DMS 273 treated with DMSO at 0.1 percent for 48 hours (cell line): ENCODE data around the gene UBE2V1.
"Not testable (repeated sequence)": the region's sequence is repeated elsewhere in the genome, so short reads cannot be mapped to it uniquely, and the experiment has no call there.

Experiments used
- DNase-seq: peaks from one replicate; lab custom pipeline; 2025; lab: John Stamatoyannopoulos, UW

Gene UBE2V1

DNA sequence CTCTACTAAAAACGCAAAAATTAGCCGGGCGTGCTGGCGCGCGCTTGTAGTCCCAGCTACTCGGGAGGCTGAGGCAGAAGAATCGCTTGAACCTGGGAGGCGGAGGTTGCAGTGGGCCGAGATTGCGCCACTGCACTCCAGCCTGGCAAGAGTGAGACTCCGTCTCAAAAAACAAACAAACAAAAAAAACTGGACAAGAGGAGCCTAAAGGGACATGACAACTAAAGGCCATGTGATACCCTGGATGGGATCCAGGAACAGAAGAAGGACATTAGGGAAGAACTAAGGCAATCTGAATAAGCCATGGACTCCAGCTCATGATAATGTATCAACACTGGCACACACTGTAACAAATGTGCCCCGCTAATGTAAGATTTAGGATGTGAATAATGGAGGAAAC is 24.8 kb upstream of the UBE2V1 start:
- DNase-seq, result not testable (repeated sequence)

GRCh38 chr20:50136822-50137599 is 24.1 kb upstream of the UBE2V1 start:
- no peak for DNase-seq

DNA sequence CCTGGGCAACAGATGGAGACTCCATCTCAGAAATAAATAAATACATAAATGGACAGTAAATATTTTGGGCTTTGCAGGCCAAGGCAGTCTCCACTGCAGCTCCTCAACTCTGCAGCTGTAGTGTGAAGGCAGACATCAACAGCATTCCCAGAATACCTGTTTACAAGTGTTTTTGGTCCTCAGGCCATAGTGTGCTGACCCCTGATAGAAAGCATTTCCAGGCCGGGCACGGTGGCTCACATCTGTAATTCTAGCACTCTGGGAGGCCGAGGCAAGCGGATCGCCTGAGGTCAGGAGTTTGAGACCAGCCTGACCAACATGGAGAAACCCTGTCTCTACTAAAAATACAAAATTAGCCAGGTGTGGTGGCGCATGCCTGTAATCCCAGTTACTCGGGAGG is 22.2 kb upstream of the UBE2V1 start:
- DNase-seq, result not testable (repeated sequence)

GRCh38 chr20:50133474-50134217 is 20.7 kb upstream of the UBE2V1 start:
- no peak for DNase-seq

- no peak for DNase-seq
These were observed 20.1 kb upstream of the UBE2V1 start for GRCh38 chr20:50133041-50133440.

DNA sequence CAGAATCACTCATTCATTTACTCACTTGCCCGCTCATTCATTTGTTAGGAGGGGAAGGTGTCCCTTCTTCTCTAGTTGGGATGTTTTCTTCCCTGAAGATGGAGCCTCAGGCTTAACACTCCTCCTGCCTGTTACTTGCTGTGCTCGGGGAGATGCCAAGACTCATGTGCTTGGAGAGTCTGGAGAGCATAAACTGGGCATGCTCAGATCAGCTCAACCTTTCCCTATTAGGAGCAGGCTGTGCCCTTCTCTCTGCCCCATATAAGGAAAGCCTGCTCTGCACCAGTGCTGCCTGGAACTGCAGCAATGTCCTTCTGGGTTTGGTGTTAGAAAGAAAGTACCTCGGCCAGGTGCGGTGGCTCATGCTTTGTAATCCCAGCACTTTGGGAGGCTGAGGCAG is 18.0 kb upstream of the UBE2V1 start:
- no peak for DNase-seq

DNA sequence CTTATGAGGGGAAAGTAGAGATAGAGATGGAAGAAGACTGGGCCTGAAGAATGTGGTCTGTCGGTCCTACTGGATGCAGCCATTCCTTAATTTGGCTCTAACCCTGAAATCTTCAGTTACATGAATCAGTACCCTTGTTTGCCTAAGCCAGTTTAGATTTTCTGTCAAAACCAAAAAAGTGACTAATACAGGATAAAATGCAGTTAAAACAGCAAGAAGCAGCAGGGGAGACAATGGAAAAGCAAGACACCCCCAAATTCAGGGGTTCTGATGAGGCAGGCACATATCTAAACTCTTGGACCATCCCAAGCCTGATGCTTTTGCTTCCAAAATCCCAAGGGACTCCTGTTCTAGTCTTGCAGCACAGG is 17.4 kb upstream of the UBE2V1 start:
- DNase-seq, result no peak

- DNase-seq, result no peak
These were observed 16.9 kb upstream of the UBE2V1 start for GRCh38 chr20:50129662-50130355.

GRCh38 chr20:50128520-50128905 is 15.6 kb upstream of the UBE2V1 start:
- no peak for DNase-seq

DNA sequence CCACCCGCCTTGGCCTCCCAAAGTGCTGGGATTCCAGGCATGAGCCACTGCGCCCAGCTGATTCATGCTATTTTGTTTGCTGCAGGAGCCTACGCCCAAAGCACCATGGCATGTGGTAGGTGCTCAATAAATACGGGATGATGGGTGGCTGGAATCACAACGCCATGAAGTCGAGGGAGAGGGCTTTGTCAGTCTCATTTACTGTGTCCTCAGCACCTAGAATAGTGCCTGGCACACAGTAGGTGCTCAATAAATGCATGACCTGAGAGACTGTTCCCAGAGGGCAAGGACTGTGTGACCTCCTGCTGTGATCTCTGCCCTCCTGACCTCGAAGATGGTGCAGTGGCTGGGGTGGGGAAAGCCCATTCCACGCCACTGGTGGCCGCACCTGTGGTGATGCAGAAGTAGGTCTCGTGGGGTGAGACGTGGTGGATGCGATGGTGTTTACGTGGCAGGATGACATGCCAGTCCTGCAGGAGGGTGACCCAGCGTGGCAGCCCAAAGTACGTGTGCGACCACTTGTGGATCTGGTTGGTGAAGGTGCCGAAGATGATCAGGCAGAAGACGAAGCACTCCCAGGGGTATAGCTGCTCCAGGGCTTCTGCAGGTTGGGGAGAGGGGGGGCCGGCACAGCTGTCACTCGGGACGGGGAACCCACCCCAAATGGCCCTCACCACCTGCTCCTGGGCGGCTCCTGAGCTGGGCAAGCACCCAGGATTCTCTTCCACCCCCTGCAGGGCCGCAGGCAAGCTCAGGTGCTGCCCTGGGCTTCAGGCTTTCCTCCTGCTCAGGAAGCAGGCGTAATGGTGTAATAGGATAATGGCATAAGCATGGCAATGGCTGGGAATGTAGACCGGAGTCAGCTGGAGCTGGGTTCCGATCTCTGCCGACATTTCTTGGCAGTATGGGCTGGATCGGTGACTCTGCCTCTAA is 14.9 kb upstream of the UBE2V1 start:
- no peak for DNase-seq

GRCh38 chr20:50126662-50127061 is 13.7 kb upstream of the UBE2V1 start:
- no peak for DNase-seq

DNA sequence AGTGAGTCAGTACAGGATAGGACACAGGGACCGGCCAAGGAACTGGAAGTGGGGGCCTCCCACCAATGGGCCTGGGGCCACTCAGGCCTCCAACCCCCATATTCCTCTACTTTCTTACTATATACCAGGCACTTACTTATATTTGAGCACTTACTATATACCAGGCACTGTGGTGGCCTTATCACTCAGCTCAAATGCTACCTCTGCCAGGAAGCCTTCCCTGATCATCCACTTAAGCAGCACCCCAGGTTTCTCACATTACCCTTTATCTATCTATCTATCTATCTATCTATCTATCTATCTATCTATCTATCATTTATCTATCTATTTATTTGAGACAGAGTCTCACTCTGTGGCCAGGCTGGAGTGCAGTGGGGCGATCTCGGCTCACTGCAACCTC is 12.3 kb upstream of the UBE2V1 start:
- DNase-seq, result no peak

GRCh38 chr20:50124496-50124895 is 11.5 kb upstream of the UBE2V1 start:
- no peak for DNase-seq

- no peak for DNase-seq
These were observed 10.5 kb upstream of the UBE2V1 start for GRCh38 chr20:50123418-50123817.

DNA sequence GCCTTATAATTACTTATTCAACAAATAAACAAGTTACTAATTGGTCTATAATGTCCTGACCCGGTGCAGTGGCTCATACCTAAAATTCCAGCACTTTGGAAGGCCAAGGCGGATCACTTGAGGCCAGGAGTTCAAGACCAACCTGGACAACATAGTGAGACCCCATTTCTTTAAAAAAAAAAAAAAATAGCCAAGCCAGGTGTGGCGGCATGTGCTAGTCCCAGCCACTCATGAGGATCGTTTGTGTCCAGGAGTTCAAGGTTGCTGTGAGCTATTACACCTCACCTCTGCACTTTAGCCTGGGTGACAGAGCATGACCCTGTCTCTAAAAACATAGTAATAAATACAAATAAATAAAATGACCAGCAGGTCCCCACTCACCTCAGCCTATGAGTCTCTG is 9.8 kb upstream of the UBE2V1 start:
- DNase-seq, result no peak

- DNase-seq, result peak; percentile 24
These were observed 8.9 kb upstream of the UBE2V1 start for GRCh38 chr20:50121858-50122271.

DNA sequence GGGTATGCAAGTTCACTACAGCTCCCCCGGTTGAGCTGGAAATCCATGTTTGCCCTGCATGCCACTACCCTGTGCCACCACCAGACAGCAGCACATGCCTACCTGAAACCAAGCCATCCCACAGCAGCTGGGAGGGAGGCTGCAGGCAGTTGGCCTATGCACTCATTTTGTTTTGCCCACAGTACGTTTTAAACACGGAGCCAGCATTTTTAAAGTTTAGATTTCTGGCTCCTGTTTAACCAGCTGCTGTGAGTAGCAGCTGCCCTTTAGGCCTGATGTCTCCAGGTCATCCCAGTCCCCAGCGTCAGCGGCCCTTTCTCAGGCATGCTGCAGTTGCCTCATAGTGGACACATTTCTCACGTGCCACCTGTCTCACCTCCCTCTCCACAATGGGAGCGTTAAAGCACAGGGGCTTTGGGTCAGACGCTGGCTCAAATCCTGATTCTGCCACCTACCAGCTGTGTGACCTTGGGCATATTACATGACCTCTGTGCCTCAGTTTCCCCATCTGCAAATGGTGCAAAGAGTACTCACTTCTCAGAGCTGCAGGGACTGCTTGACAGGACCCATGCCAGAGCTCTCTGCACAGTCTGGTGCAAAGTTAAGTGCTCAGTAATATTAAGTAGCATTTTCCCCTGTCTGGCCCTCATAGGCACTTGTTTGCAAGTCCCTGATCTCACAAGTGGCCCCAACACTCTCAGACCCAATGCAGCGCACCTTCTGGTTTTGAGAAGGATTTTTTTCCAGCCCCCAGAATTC is 8.2 kb upstream of the UBE2V1 start:
- peak; percentile 51 for DNase-seq

GRCh38 chr20:50118203-50118602 is 5.3 kb upstream of the UBE2V1 start:
- no peak for DNase-seq

- DNase-seq, result no peak
These were observed 3.5 kb upstream of the UBE2V1 start for GRCh38 chr20:50116368-50116999.

- peak; percentile 92 for DNase-seq
These were observed 2.8 kb upstream of the UBE2V1 start for GRCh38 chr20:50115591-50116367.
